ENCODE data around the gene NEDD9. TPM values are rescaled to one million over a fixed set of nuclear protein-coding genes. Genes with fewer than 3 reads are reported as not detected.
A peak's percentile ranks its signal among the peaks of the same experiment; 100 is the strongest.

NEDD9 gene
- total and polyA plus RNA-seq, 2 donors (not counting 1 experiment from before 2014, with no cell fraction given): 38.9 to 46.2 TPM

- TF ChIP-seq CTCF (IDR thresholded peaks at IDR 0.05) (no peak), EZH2 (IDR thresholded peaks at IDR 0.05; ENCODE audit: borderline replicate concordance, insufficient read depth, low read depth, low read length, poor library complexity, severe bottlenecking) (no peak)
- H3K79me2 ChIP-seq (ENCODE audit: control insufficient read depth, insufficient read depth, low read length): peaks cover 4% of the 10 kb centered on the region
- H3K4me1 ChIP-seq (ENCODE audit: control insufficient read depth in 2 of 2, insufficient read depth in 2 of 2, low read length in 2 of 2): no peaks in the 10 kb centered on the region
- H3K4me2 ChIP-seq (replicated peaks; ENCODE audit: low read depth, low read length, poor library complexity, severe bottlenecking): no peak overlapping the region
- Mint-ChIP-seq H3K4me1 (peaks cover 2% of the 10 kb centered on the region), H3K9me3 (ENCODE audit: insufficient read depth) (no peaks in the 10 kb centered on the region), H3K27ac (no peak overlapping the region), H3K4me3 (no peak overlapping the region), H3K27me3 (no peaks in the 10 kb centered on the region)
- H3K27ac ChIP-seq (ENCODE audit: low read length in 2 of 2): no peak overlapping the region
- H3K27me3 ChIP-seq (replicated peaks in 1 of 4; ENCODE audit: control extremely low read depth in 1 of 4, control insufficient read depth in 3 of 4, insufficient read depth in 4 of 4, low read length in 3 of 4): no peaks in the 10 kb centered on the region
- DNase-seq (no peak), ATAC-seq (ENCODE audit: low read depth) (no peak)
- H4K20me1 ChIP-seq (ENCODE audit: control insufficient read depth, insufficient read depth, low read length, poor library complexity, severe bottlenecking): peaks cover 5% of the 10 kb centered on the region
- H3K9me3 ChIP-seq (ENCODE audit: control extremely low read depth in 1 of 3, control insufficient read depth in 2 of 3, insufficient read depth in 1 of 3, low read length in 2 of 3): no peaks in the 10 kb centered on the region
- peaks cover 4 to 74% of the 10 kb centered on the region in 2 experiments for H3K36me3 ChIP-seq (replicated peaks in 1 of 2; ENCODE audit: control extremely low read depth in 1 of 2, control insufficient read depth in 1 of 2, extremely low read depth in 1 of 2, insufficient read depth in 2 of 2, low read length in 1 of 2)
- H3K4me3 ChIP-seq (ENCODE audit: control extremely low read depth in 1 of 5, extremely low read depth in 1 of 5, insufficient read depth in 1 of 5, low read depth in 2 of 5, low read length in 4 of 5): no peak overlapping the region
- POLR2A ChIA-PET: no interaction called here
- intact Hi-C loops (cut with micrococcal nuclease): no loop called here
- WGBS (ENCODE audit: insufficient coverage): 100% methylated on average over 3 of the region's 6 CpGs
- no peak overlapping the region for H3K9ac ChIP-seq (ENCODE audit: low read length)
- no peak overlapping the region for H2AFZ ChIP-seq (ENCODE audit: insufficient read depth, low read depth, low read length, poor library complexity, severe bottlenecking)
- CTCF ChIA-PET: no interaction called here
Measured at GRCh38 chr6:11193434-11193833, 39.0 kb downstream of the NEDD9 start.

DNA sequence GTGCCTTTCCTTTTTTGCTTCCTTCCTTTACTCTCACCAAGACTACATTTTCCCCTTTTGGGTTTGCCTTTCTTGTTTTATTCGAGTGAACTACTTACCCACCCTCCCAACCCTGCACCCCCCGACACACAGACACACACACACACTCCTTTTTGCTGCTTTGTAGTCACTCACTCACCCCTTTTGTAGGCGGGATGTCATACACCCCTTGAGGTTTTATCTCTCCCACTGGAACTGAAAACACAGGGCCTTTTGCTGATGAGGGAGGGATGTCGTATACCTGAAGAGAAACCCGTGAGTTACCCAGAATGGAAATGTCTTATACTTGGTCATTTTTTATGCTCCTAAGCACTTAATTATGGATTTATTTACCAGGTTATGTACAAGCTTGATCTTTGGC is 40.3 kb downstream of the NEDD9 start:
- H3K27me3 ChIP-seq (replicated peaks in 1 of 4; ENCODE audit: control extremely low read depth in 1 of 4, control insufficient read depth in 3 of 4, insufficient read depth in 4 of 4, low read length in 3 of 4): no peaks in the 10 kb centered on the region
- no peak overlapping the region for H3K9ac ChIP-seq (ENCODE audit: low read length)
- Mint-ChIP-seq H3K27me3 (no peaks in the 10 kb centered on the region), H3K4me1 (no peaks in the 10 kb centered on the region), H3K4me3 (no peak overlapping the region), H3K27ac (peak overlapping the region; percentile 8), H3K9me3 (ENCODE audit: insufficient read depth) (no peaks in the 10 kb centered on the region)
- DNase-seq: no peak
- H3K4me2 ChIP-seq (replicated peaks; ENCODE audit: low read depth, low read length, poor library complexity, severe bottlenecking): no peak overlapping the region
- H4K20me1 ChIP-seq (ENCODE audit: control insufficient read depth, insufficient read depth, low read length, poor library complexity, severe bottlenecking): peaks cover 5% of the 10 kb centered on the region
- ATAC-seq (ENCODE audit: low read depth): no peak
- no peak overlapping the region for H2AFZ ChIP-seq (ENCODE audit: insufficient read depth, low read depth, low read length, poor library complexity, severe bottlenecking)
- POLR2A ChIA-PET: no interaction called here
- H3K36me3 ChIP-seq (replicated peaks in 1 of 2; ENCODE audit: control extremely low read depth in 1 of 2, control insufficient read depth in 1 of 2, extremely low read depth in 1 of 2, insufficient read depth in 2 of 2, low read length in 1 of 2): peaks cover 5 to 76% of the 10 kb centered on the region in 2 experiments
- no peaks in the 10 kb centered on the region for H3K9me3 ChIP-seq (ENCODE audit: control extremely low read depth in 1 of 3, control insufficient read depth in 2 of 3, insufficient read depth in 1 of 3, low read length in 2 of 3)
- WGBS (ENCODE audit: insufficient coverage): 17% methylated on average over 2 of the region's 5 CpGs
- H3K4me1 ChIP-seq (ENCODE audit: control insufficient read depth in 2 of 2, insufficient read depth in 2 of 2, low read length in 2 of 2): no peaks in the 10 kb centered on the region
- TF ChIP-seq CTCF (IDR thresholded peaks at IDR 0.05): no peak
- TF ChIP-seq EZH2 (IDR thresholded peaks at IDR 0.05; ENCODE audit: borderline replicate concordance, insufficient read depth, low read depth, low read length, poor library complexity, severe bottlenecking): no peak
- no peaks in the 10 kb centered on the region for H3K79me2 ChIP-seq (ENCODE audit: control insufficient read depth, insufficient read depth, low read length)
- CTCF ChIA-PET: no interaction called here
- H3K4me3 ChIP-seq (ENCODE audit: control extremely low read depth in 1 of 5, extremely low read depth in 1 of 5, insufficient read depth in 1 of 5, low read depth in 2 of 5, low read length in 4 of 5): no peak overlapping the region
- no peak overlapping the region for H3K27ac ChIP-seq (ENCODE audit: low read length in 2 of 2)
- intact Hi-C loops (cut with micrococcal nuclease): no loop called here

All from B cell (primary cell).